GM12801 (cell line): ENCODE measurements around the gene FRYL.

ENCODE experiments used
- CTCF ChIP-seq: IDR thresholded peaks from one replicate; pipeline ENCODE4 v1.5.1; 2011; ENCODE audit warnings: control low read depth; ENCODE audit not compliant: insufficient read length; ENCODE audit errors: extremely low read depth

FRYL gene

GRCh38 chr4:48692897-48693296, 87.2 kb downstream of the FRYL start:
- TF ChIP-seq CTCF: no peak

- TF ChIP-seq CTCF: no peak
These were observed 88.0 kb downstream of the FRYL start for GRCh38 chr4:48692044-48692443.

- TF ChIP-seq CTCF: no peak
These were observed 91.1 kb downstream of the FRYL start for GRCh38 chr4:48688953-48689352.

GRCh38 chr4:48687313-48688051, 92.6 kb downstream of the FRYL start:
- TF ChIP-seq CTCF: no peak

GRCh38 chr4:48686369-48686768, 93.7 kb downstream of the FRYL start:
- no peak for TF ChIP-seq CTCF

GRCh38 chr4:48683784-48684666, 96.1 kb downstream of the FRYL start:
- no peak for TF ChIP-seq CTCF

- TF ChIP-seq CTCF: no peak
These were observed 98.2 kb downstream of the FRYL start for GRCh38 chr4:48681856-48682255.
